GM12874 (cell line): ENCODE results near the gene CDC6.

Source experiments
- TF ChIP-seq, protein P1 (sequence below): IDR thresholded peaks from 2 replicates; pipeline ENCODE4 v1.5.1; 2011; ENCODE audit warnings: low read depth, mild to moderate bottlenecking, control low read depth, low read length, moderate library complexity; ENCODE audit not compliant: insufficient read depth

The CDC6 gene

DNA sequence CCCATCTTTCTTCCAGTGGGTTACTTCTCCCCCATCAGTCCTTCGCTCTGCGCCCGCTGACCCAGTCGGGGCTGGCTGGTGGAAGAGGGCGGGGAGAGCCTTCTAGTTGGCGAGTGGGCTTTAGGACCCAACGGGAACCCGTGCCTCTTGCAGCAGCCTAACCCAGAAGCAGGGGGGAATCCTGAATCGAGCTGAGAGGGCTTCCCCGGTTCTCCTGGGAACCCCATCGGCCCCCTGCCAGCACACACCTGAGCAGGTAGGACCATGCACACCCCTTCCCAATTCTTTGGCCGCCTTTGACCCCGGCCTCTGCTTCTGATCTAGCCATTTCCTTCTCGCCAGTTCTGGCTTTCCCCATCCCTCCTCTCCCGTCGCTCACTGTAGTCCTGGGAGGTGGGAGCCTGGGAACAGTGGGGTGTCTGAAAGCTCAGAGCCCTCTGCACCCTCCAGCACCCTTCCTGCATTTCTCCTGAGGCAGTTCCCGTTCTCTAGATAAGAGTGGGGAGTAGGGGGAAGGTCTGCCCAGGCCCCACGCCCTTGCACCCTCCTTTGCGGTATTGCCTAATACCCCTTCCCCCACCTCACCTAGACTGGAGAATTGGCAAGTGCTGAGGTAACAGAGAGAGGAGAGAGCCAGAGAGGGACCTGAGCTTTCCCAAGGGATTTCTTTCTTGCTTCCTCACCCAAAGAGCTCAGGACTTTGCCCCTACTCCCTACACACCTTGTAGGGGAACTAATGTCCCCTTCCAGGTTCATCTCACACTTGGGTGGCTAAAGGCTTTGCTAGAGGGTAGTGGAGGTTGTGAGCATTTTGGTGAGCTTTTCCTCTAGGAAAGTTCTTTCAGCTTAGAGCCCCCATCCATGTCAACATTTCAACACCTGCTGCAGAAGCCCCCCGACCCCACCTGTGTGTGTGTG, 21.6 kb downstream of the CDC6 start, which contains the start of gene RARA:
RARA (plus strand) TSS at position 150 of the 918 bp plus-strand sequence. CDS start 22,039 bp downstream, outside the sequence.
- TF ChIP-seq, protein P1, sequence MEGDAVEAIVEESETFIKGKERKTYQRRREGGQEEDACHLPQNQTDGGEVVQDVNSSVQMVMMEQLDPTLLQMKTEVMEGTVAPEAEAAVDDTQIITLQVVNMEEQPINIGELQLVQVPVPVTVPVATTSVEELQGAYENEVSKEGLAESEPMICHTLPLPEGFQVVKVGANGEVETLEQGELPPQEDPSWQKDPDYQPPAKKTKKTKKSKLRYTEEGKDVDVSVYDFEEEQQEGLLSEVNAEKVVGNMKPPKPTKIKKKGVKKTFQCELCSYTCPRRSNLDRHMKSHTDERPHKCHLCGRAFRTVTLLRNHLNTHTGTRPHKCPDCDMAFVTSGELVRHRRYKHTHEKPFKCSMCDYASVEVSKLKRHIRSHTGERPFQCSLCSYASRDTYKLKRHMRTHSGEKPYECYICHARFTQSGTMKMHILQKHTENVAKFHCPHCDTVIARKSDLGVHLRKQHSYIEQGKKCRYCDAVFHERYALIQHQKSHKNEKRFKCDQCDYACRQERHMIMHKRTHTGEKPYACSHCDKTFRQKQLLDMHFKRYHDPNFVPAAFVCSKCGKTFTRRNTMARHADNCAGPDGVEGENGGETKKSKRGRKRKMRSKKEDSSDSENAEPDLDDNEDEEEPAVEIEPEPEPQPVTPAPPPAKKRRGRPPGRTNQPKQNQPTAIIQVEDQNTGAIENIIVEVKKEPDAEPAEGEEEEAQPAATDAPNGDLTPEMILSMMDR, result no peak

DNA sequence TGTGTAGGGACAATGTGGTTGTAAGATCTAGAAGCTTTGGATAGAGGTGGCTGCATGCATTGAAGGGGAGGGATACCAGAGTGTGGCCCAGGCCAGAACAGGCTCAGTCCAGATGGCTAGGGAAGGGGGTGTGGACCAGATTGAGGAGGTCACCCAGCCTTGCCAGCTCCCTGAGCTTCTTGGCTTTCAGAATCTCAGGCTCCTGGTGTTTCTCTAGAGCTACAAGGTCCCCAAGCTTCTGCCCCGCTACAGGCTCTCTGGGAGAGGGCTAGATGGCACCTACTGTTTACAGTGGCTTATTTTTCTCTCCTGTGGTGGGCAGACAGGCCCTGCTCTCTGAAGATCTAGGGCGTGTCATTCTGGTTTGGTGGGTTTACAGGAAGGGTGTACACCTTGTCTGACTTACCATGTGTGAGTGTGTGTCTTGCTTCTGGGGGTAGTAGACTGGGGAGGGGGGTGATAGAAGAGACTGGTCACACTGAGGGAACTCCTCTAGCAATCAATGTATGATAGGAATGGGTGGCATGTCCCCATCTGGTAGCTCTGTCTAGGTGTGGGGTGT, 22.4 kb downstream of the CDC6 start:
- TF ChIP-seq, protein P1, result no peak

DNA sequence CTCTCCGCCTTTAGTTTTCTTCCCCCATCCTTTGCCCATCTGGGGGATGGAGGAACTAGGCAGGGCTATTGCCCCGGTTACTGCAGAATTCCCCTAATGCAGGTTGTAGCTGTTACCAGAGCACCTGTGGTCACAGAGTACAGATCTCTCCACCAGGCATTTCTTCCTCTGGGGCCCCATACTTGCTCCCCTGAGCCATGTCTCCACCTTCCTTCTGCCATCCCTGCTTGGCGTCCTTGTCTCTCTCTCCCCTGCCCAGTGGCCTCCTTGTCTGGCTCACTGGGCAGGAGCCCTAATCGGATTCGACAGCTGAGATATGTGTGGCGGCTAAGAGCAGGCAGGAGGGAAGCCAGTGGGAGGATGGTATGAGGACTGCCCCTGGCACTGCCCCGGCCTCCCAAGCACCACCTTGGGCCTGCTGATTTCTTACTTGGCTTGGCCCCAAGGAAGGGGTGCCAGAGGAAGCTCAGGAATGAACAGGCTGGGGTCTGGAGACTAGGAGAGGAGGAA, 23.3 kb downstream of the CDC6 start:
- TF ChIP-seq, protein P1, result no peak

DNA sequence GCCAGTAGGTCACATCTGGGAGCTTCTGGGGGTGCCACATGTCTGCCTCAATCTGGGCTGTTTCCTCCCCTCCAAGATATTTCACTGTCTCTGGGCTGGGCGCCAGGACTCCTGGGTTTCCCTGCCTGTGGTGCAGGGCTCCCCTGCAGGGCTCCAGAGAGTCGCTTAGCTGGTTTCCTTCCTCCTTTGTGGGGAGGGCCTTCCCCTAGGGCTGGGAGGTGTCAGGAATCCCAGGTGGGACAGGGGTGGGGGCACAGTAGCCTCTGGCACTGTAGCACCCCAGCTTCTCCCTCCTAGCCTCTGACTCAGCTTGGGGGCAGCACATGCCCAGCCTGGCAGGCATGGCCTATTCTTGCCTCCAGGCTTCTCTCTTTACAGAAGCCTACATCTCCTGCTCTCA, 23.9 kb downstream of the CDC6 start:
- TF ChIP-seq, protein P1, result no peak

DNA sequence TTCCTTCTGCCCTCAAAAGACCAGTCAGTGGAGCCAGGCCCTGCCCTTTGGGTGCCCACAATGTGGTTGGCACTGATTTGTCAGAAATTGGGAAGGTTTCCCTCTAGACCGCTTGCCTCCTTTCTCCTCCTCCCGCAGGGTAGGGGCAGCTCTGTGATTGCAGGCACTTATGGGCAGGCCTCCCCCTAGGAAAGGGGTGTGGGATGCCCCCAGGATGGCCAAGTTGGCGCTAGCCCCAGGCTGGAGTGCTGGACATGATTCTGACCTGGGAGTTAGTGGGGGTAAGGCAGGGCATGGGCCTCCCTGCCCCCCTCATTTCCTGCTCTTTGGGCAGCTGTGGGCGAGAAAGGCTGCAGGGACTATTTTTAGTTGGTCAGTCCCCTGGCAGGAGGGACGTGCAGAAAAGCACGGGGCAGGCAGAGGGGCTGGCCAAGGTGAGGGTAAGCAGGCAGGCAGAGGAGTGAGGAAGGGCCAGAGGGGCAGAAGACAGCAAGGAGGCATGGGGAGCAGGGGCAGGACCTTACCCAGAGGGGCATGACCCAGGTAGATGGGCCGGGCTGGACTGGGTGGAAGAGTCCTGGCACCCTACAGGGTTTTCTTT, 24.6 kb downstream of the CDC6 start:
- TF ChIP-seq, protein P1, result no peak

DNA sequence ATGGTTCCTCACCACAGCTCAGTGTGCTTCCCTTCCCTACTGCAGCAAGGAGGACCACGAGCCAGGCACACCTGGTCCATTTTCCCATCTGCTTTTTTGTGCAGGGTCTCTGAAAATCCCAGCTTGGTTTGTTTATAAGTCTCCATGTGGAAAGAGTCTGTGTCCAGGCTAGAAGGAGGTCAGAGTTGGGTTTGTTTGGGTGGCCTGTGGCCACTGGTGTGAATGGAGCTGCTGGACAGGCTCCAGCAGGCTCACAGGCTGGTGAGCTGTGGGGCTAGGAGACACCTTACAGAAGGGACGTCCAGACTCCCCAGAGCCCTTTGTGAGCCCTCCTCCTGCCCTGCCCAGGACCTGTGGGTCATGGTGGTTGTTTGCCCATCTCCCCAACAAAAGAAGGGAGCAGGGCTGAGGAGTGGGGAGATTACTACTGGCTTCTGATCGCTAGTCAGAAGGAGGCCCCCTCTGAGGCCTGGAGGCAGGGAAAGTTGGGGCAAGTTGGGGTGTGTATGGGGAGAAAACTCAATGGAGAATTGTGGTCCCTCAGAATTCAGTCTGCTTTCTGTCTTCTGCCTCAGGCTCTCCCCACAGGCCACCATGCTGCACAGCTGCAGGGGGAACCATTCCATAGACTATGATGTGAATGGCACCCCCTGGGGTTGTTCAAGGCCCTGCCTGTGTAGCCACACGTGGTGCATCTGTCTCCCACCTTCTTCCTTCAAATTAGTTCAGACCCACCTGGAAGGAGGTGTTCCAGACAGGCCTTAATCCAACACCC, 25.4 kb downstream of the CDC6 start:
- TF ChIP-seq, protein P1, result no peak
